Vagina (tissue), 2 donors: Measurements from ENCODE around the gene ALDH3B1. TPM values are rescaled to one million over a fixed set of nuclear protein-coding genes. Genes with fewer than 3 reads are reported as not detected.
A peak's percentile ranks its signal among the peaks of the same experiment; 100 is the strongest.

ENCODE experiments used
- DNase-seq, 2 donors: peaks; one replicate each; pipeline ENCODE4 v3.0.0-alpha.2; 2017; ENCODE audit errors: extremely low spot score in 2 of 2
- H3K27ac ChIP-seq: fragments of 200-600 bp; sonication (generic); one replicate; pipeline ENCODE4 v1.5.1; 2019
- H3K27me3 ChIP-seq: fragments of 200-600 bp; sonication (generic); one replicate; pipeline ENCODE4 v1.5.1; 2019
- H3K36me3 ChIP-seq, 2 donors: fragments of 200-600 bp; sonication (generic); one replicate each; pipeline ENCODE4 v1.5.1; 2017 to 2019
- H3K4me1 ChIP-seq: fragments of 200-600 bp; sonication (generic); one replicate; pipeline ENCODE4 v1.5.1; 2019
- H3K4me3 ChIP-seq, 2 donors: fragments of 200-600 bp; sonication (generic); 1 replicate in 1 of 2; 2 replicates in 1 of 2; pipeline ENCODE4 v1.5.1; 2016 to 2019
- H3K9me3 ChIP-seq: fragments of 200-600 bp; sonication (generic); one replicate; pipeline ENCODE4 v1.5.1; 2019
- POLR2A ChIP-seq, 2 donors: fragments of 450-650 bp; IDR thresholded peaks; one replicate each; pipeline ENCODE4 v1.6.1; 2017; ENCODE audit warnings: antibody characterized with exemption in 2 of 2, mild to moderate bottlenecking in 2 of 2, moderate library complexity in 2 of 2
- POLR2AphosphoS5 ChIP-seq, 2 donors: sonication (generic); formaldehyde crosslinking; IDR thresholded peaks; one replicate each; pipeline ENCODE4 v1.9.0; 2017; ENCODE audit warnings: antibody characterized with exemption in 2 of 2, mild to moderate bottlenecking in 2 of 2, low read depth in 1 of 2; ENCODE audit not compliant: insufficient read depth in 1 of 2
- intact Hi-C: fragments of 100-400 bp; cut with DNase I; formaldehyde crosslinking; loops from one replicate; pipeline ENCODE4 v1.15.1; 2023
- total RNA-seq: library from RNA; depleted of rRNA; stranded (reverse); fragments of >200 nt; gene quantifications from one replicate; pipeline ENCODE4 v1.2.3, GENCODE V29; 2016
- TF ChIP-seq, protein P1 (sequence below), 3 experiments: fragments of 450-650 bp in 2 of 3; fragments of 200-600 bp in 1 of 3; sonication (generic) in 1 of 3; IDR thresholded peaks; one replicate each; pipeline ENCODE4 v1.5.1; 2017 to 2019; ENCODE audit warnings: antibody characterized with exemption in 3 of 3, mild to moderate bottlenecking in 2 of 3, moderate library complexity in 2 of 3

The ALDH3B1 gene
- total RNA-seq, 1 donor from 2014 or later, result 22.1 TPM

- no peak for DNase-seq
- Histone ChIP-seq H3K4me1 (peaks cover 78% of the 10 kb centered on the region), H3K9me3 (no peaks in the 10 kb centered on the region), H3K27me3 (no peaks in the 10 kb centered on the region), H3K4me3 (peak overlapping the region; percentile 84 to 90), H3K27ac (peak overlapping the region; percentile 96), H3K36me3 (peaks cover 0 to 7% of the 10 kb centered on the region in 2 donors)
- no peak for TF ChIP-seq POLR2A (IDR thresholded peaks at IDR 0.05)
- peak; percentile 25 to 68 for TF ChIP-seq POLR2AphosphoS5 (IDR thresholded peaks at IDR 0.05; ENCODE audit: insufficient read depth in 1 of 2, low read depth in 1 of 2)
- TF ChIP-seq, protein P1, sequence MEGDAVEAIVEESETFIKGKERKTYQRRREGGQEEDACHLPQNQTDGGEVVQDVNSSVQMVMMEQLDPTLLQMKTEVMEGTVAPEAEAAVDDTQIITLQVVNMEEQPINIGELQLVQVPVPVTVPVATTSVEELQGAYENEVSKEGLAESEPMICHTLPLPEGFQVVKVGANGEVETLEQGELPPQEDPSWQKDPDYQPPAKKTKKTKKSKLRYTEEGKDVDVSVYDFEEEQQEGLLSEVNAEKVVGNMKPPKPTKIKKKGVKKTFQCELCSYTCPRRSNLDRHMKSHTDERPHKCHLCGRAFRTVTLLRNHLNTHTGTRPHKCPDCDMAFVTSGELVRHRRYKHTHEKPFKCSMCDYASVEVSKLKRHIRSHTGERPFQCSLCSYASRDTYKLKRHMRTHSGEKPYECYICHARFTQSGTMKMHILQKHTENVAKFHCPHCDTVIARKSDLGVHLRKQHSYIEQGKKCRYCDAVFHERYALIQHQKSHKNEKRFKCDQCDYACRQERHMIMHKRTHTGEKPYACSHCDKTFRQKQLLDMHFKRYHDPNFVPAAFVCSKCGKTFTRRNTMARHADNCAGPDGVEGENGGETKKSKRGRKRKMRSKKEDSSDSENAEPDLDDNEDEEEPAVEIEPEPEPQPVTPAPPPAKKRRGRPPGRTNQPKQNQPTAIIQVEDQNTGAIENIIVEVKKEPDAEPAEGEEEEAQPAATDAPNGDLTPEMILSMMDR (IDR thresholded peaks at IDR 0.05), result no peak
- intact Hi-C loops, result no loop called here
Measured at GRCh38 chr11:68040101-68040956, 30.2 kb downstream of the ALDH3B1 start.

- intact Hi-C loops, result no loop called here
- H3K4me1 ChIP-seq, result peaks cover 78% of the 10 kb centered on the region
- TF ChIP-seq, protein P1 (IDR thresholded peaks at IDR 0.05), result no peak
- no peak for TF ChIP-seq POLR2AphosphoS5 (IDR thresholded peaks at IDR 0.05; ENCODE audit: insufficient read depth in 1 of 2, low read depth in 1 of 2)
- TF ChIP-seq POLR2A (IDR thresholded peaks at IDR 0.05), result no peak
- peak overlapping the region; percentile 96 for H3K27ac ChIP-seq
- H3K36me3 ChIP-seq, result peaks cover 0 to 7% of the 10 kb centered on the region in 2 donors
- no peaks in the 10 kb centered on the region for H3K9me3 ChIP-seq
- DNase-seq, result no peak
- H3K27me3 ChIP-seq, result no peaks in the 10 kb centered on the region
- H3K4me3 ChIP-seq, result peak overlapping the region; percentile 84 to 90
Measured at GRCh38 chr11:68040957-68041591, 30.9 kb downstream of the ALDH3B1 start.

- intact Hi-C loops, result no loop called here
- Histone ChIP-seq H3K4me3 (no peak overlapping the region), H3K36me3 (peaks cover 0 to 7% of the 10 kb centered on the region in 2 donors), H3K9me3 (no peaks in the 10 kb centered on the region), H3K27me3 (no peaks in the 10 kb centered on the region), H3K27ac (peak overlapping the region; percentile 96), H3K4me1 (peaks cover 74% of the 10 kb centered on the region)
- TF ChIP-seq, protein P1 (IDR thresholded peaks at IDR 0.05), result no peak
- TF ChIP-seq POLR2AphosphoS5 (IDR thresholded peaks at IDR 0.05; ENCODE audit: insufficient read depth in 1 of 2, low read depth in 1 of 2) (no peak), POLR2A (IDR thresholded peaks at IDR 0.05) (no peak)
- DNase-seq, result no peak
Measured at GRCh38 chr11:68041617-68042218, 31.6 kb downstream of the ALDH3B1 start.

DNA sequence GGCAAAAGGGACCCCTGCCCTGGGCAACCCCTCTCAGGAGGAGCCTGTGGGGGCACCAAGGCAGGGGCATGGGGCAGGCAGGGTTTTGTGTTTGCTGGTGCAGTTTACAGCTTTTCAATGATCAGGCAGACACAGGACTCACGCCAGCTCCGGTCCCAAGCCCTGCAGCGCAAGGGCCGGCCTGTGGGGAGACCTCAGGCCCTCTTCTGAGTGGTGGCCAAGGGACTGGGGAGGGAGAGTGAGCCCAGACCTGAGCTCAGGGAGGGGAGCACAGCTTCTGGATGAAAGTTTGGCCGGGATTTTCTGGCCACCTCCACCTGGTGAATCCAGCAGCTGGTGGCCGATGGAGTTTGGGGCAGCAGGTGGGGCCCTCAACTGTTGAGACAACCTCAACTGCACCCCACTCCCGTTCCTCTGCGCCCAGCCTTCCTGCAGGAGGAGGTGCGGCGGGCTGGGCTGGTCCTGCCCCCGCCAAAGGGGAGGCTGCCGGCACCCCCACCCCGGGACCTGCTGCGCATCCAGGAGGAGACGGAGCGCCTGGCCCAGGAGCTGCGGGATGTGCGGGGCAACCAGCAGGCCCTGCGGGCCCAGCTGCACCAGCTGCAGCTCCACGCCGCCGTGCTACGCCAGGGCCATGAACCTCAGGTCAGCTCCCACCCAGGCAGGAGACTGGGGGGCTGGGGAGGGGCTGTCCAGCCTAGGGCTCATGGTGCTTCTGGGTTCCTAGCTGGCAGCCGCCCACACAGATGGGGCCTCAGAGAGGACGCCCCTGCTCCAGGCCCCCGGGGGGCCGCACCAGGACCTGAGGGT is 32.3 kb downstream of the ALDH3B1 start:
- Histone ChIP-seq H3K36me3 (peaks cover 0 to 7% of the 10 kb centered on the region in 2 donors), H3K4me3 (peak overlapping the region in 1 of 2 donors; percentile 19), H3K27me3 (no peaks in the 10 kb centered on the region), H3K9me3 (no peaks in the 10 kb centered on the region), H3K27ac (peak overlapping the region; percentile 96), H3K4me1 (peaks cover 67% of the 10 kb centered on the region)
- TF ChIP-seq POLR2A (IDR thresholded peaks at IDR 0.05) (no peak), POLR2AphosphoS5 (IDR thresholded peaks at IDR 0.05; ENCODE audit: insufficient read depth in 1 of 2, low read depth in 1 of 2) (no peak)
- TF ChIP-seq, protein P1 (IDR thresholded peaks at IDR 0.05), result no peak
- intact Hi-C loops, result no loop called here
- DNase-seq, result no peak
